SU-DHL-6 (cell line): ENCODE results near the gene PFKL.

Experiments
- H2AFZ ChIP-seq: fragments of 200-600 bp; sonication (generic); 2 replicates; pipeline ENCODE4 v1.6.1; 2014; ENCODE audit warnings: low read depth, mild to moderate bottlenecking, moderate library complexity, mixed read lengths, antibody characterized with exemption, low read length; ENCODE audit not compliant: severe bottlenecking
- H3F3A ChIP-seq: fragments of 200-600 bp; shearing (Covaris generic); 2 replicates; pipeline ENCODE4 v1.6.0; 2016; ENCODE audit warnings: antibody characterized with exemption, mild to moderate bottlenecking; ENCODE audit not compliant: insufficient read depth
- H3K27ac ChIP-seq: fragments of 200-600 bp; sonication (generic); 2 replicates; pipeline ENCODE4 v1.5.1; 2016; ENCODE audit warnings: low read depth, mild to moderate bottlenecking, low read length, moderate library complexity, mixed read lengths
- H3K27me3 ChIP-seq: fragments of 200-600 bp; sonication (generic), shearing (Covaris generic); 2 replicates; pipeline ENCODE4 v1.6.0; 2014; ENCODE audit warnings: mild to moderate bottlenecking, low read length
- H3K36me3 ChIP-seq: fragments of 200-600 bp; sonication (generic); 2 replicates; pipeline ENCODE4 v1.6.1; 2014; ENCODE audit warnings: mild to moderate bottlenecking, low read length, mixed read lengths
- H3K4me2 ChIP-seq: fragments of 300-600, 200-600 bp; shearing (Covaris generic), sonication (generic); 2 replicates; pipeline ENCODE4 v1.6.0; 2014; ENCODE audit warnings: low read length, low read depth, mild to moderate bottlenecking; ENCODE audit not compliant: poor library complexity, severe bottlenecking
- H3K4me3 ChIP-seq: fragments of 200-600 bp; sonication (generic); 2 replicates; pipeline ENCODE4 v1.5.1; 2014; ENCODE audit warnings: antibody characterized with exemption, low read length, mild to moderate bottlenecking, mixed read lengths; ENCODE audit not compliant: insufficient read depth, poor library complexity, severe bottlenecking
- H3K79me2 ChIP-seq: fragments of 200-600 bp; sonication (generic); 2 replicates; pipeline ENCODE4 v1.6.1; 2014; ENCODE audit warnings: mild to moderate bottlenecking, low read length, moderate library complexity; ENCODE audit not compliant: insufficient read depth
- H3K9ac ChIP-seq: fragments of 200-600 bp; sonication (generic); 2 replicates; pipeline ENCODE4 v1.7.0; 2014; ENCODE audit warnings: mild to moderate bottlenecking, low read length
- H3K9me2 ChIP-seq: fragments of 200-600 bp; sonication (generic); replicated peaks from 2 replicates; pipeline ENCODE4 v1.6.1; 2014; ENCODE audit warnings: low read length; ENCODE audit not compliant: insufficient read depth
- H3K9me3 ChIP-seq: fragments of 200-600 bp; sonication (generic); 2 replicates; pipeline ENCODE4 v1.6.1; 2014; ENCODE audit warnings: low read length, mixed read lengths; ENCODE audit not compliant: insufficient read depth
- H4K20me1 ChIP-seq: fragments of 200-600 bp; sonication (generic); 2 replicates; pipeline ENCODE4 v1.6.1; 2014; ENCODE audit warnings: low read depth, mild to moderate bottlenecking, antibody characterized with exemption, low read length, moderate library complexity, mixed read lengths
- CTCF ChIP-seq: fragments of 200-600 bp; sonication (generic); IDR thresholded peaks from one replicate; pipeline ENCODE4 v1.5.1; 2017; ENCODE audit warnings: antibody characterized with exemption, mild to moderate bottlenecking, low read length, moderate library complexity; ENCODE audit not compliant: insufficient read depth, poor library complexity, severe bottlenecking
- EZH2phosphoT487 ChIP-seq: fragments of 200-600 bp; sonication (generic), shearing (Covaris generic); conservative IDR thresholded peaks from 2 replicates; pipeline ENCODE4 v1.6.1; 2018; ENCODE audit warnings: mild to moderate bottlenecking, antibody characterized with exemption, low read length, moderate library complexity, mixed read lengths

Gene PFKL

GRCh38 chr21:44364151-44365053, 64.5 kb downstream of the PFKL start:
- peak; percentile 17 for TF ChIP-seq CTCF
- no peak for TF ChIP-seq EZH2phosphoT487

GRCh38 chr21:44365251-44365966, 65.6 kb downstream of the PFKL start:
- Histone ChIP-seq H3K4me2 (no peak overlapping the region), H3K9me3 (no peaks in the 10 kb centered on the region), H3F3A (no peaks in the 10 kb centered on the region), H2AFZ (no peak overlapping the region), H3K27ac (no peak overlapping the region), H3K27me3 (no peaks in the 10 kb centered on the region), H3K79me2 (no peaks in the 10 kb centered on the region), H4K20me1 (no peaks in the 10 kb centered on the region), H3K36me3 (no peaks in the 10 kb centered on the region), H3K9me2 (no peaks in the 10 kb centered on the region), H3K4me3 (no peak overlapping the region), H3K9ac (no peak overlapping the region)
- TF ChIP-seq EZH2phosphoT487 (no peak), CTCF (no peak)

More at GRCh38 chr21:44364151-44365053, 64.5 kb downstream of the PFKL start:
- no peak overlapping the region for H3K9ac ChIP-seq
- no peak overlapping the region for H2AFZ ChIP-seq
- H3K36me3 ChIP-seq: no peaks in the 10 kb centered on the region
- no peak overlapping the region for H3K27ac ChIP-seq
- no peaks in the 10 kb centered on the region for H3K79me2 ChIP-seq
- no peaks in the 10 kb centered on the region for H3K27me3 ChIP-seq
- no peaks in the 10 kb centered on the region for H3K9me2 ChIP-seq
- no peaks in the 10 kb centered on the region for H4K20me1 ChIP-seq
- no peaks in the 10 kb centered on the region for H3K9me3 ChIP-seq
- no peaks in the 10 kb centered on the region for H3F3A ChIP-seq
- H3K4me2 ChIP-seq: no peak overlapping the region
- H3K4me3 ChIP-seq: no peak overlapping the region

GRCh38 chr21:44365967-44366585, 66.2 kb downstream of the PFKL start:
- no peak overlapping the region for H3K27ac ChIP-seq
- no peaks in the 10 kb centered on the region for H3F3A ChIP-seq
- H3K9me3 ChIP-seq: no peaks in the 10 kb centered on the region
- no peak overlapping the region for H3K4me2 ChIP-seq
- no peaks in the 10 kb centered on the region for H3K79me2 ChIP-seq
- H3K9ac ChIP-seq: no peak overlapping the region
- no peaks in the 10 kb centered on the region for H4K20me1 ChIP-seq
- H3K4me3 ChIP-seq: no peak overlapping the region
- no peaks in the 10 kb centered on the region for H3K9me2 ChIP-seq
- no peak for TF ChIP-seq EZH2phosphoT487
- no peak for TF ChIP-seq CTCF
- no peaks in the 10 kb centered on the region for H3K27me3 ChIP-seq
- no peaks in the 10 kb centered on the region for H3K36me3 ChIP-seq
- H2AFZ ChIP-seq: no peak overlapping the region
